ENCODE results near the gene ARAP2.

- TF ChIP-seq POLR2AphosphoS5 (IDR thresholded peaks at IDR 0.05; ENCODE audit: low read depth, low read length): no peak
- TF ChIP-seq POLR2A (IDR thresholded peaks at IDR 0.05; ENCODE audit: low read depth, low read length): no peak
Measured at GRCh38 chr4:36249610-36250009, 5.3 kb upstream of the ARAP2 start.
